PC-3 (cell line): ENCODE results near the gene RNF41. TPM values are rescaled to one million over a fixed set of nuclear protein-coding genes. Genes with fewer than 3 reads are reported as not detected.

ENCODE experiments used
- ATAC-seq: fragments of 200-7000 bp; cut with Tn5 transposase; 2 replicates; pipeline ENCODE4 v1.9.1; 2020; ENCODE audit warnings: mild to moderate bottlenecking, moderate library complexity
- BruUV-seq: library from RNA; stranded (reverse); fragments of 400-500 nt; replicated peaks from 2 replicates; lab custom pipeline; 2021; lab: Mats Ljungman, UMichigan
- CTCF ChIA-PET: fragments of 300-600 bp; sonication (Branson Sonifier 250); formaldehyde crosslinking; loops from one replicate; lab custom pipeline; 2022; ENCODE audit warnings: antibody characterized with exemption; lab: Charles Lee
- POLR2A ChIA-PET: fragments of 300-600 bp; sonication (Branson Sonifier 250); formaldehyde crosslinking; loops from one replicate; lab custom pipeline; 2022; ENCODE audit warnings: antibody characterized with exemption; ENCODE audit not compliant: unreplicated experiment; lab: Charles Lee
- DNase-seq: peaks from one replicate; pipeline ENCODE4 v3.0.0-alpha.2; 2015
- H2AFZ ChIP-seq: fragments of 300-600 bp; sonication (generic); 2 replicates; pipeline ENCODE4 v1.6.0; 2016; ENCODE audit warnings: antibody characterized with exemption, low read length
- H3F3A ChIP-seq: fragments of 300-600 bp; sonication (generic); one replicate; pipeline ENCODE4 v1.6.0; 2017; ENCODE audit warnings: antibody characterized with exemption, low read length, control low read depth, mild to moderate bottlenecking; ENCODE audit not compliant: unreplicated experiment
- H3K27ac ChIP-seq: fragments of 300-600 bp; sonication (generic); 2 replicates; pipeline ENCODE4 v1.5.1; 2016; ENCODE audit warnings: mild to moderate bottlenecking, low read length
- H3K27me3 ChIP-seq: fragments of 300-600 bp; sonication (generic); 2 replicates; pipeline ENCODE4 v1.6.1; 2016; ENCODE audit warnings: low read length, mixed read lengths
- H3K36me3 ChIP-seq: fragments of 300-600 bp; sonication (generic); 2 replicates; pipeline ENCODE4 v1.6.1; 2016; ENCODE audit warnings: low read depth, mixed run types, low read length, mixed read lengths
- H3K4me1 ChIP-seq: fragments of 300-600 bp; sonication (generic); 2 replicates; pipeline ENCODE4 v1.5.1; 2016; ENCODE audit warnings: low read length; ENCODE audit not compliant: insufficient read depth
- H3K4me2 ChIP-seq: fragments of 300-600 bp; sonication (generic); 2 replicates; pipeline ENCODE4 v1.6.0; 2016; ENCODE audit warnings: low read length
- H3K4me3 ChIP-seq: fragments of 300-600 bp; sonication (generic); 2 replicates; pipeline ENCODE4 v1.5.1; 2016; ENCODE audit warnings: mild to moderate bottlenecking, low read length, mixed read lengths
- H3K79me2 ChIP-seq: fragments of 300-600 bp; sonication (generic); 2 replicates; pipeline ENCODE4 v1.6.1; 2017; ENCODE audit warnings: low read length, mixed read lengths
- H3K9ac ChIP-seq: fragments of 300-600 bp; sonication (generic); 2 replicates; pipeline ENCODE4 v1.6.0; 2016; ENCODE audit warnings: mild to moderate bottlenecking, low read length
- H3K9me2 ChIP-seq: fragments of 300-600 bp; sonication (generic); replicated peaks from 2 replicates; pipeline ENCODE4 v1.6.1; 2016; ENCODE audit warnings: mixed run types, low read length, mixed read lengths
- H3K9me3 ChIP-seq: fragments of 300-600 bp; sonication (generic); 2 replicates; pipeline ENCODE4 v1.6.1; 2016; ENCODE audit warnings: low read length, mixed read lengths
- H4K20me1 ChIP-seq: fragments of 300-600 bp; sonication (generic); 2 replicates; pipeline ENCODE4 v1.6.1; 2016; ENCODE audit warnings: low read length, mixed read lengths
- CTCF ChIP-seq: fragments of 300-600 bp; sonication (generic); conservative IDR thresholded peaks from 2 replicates; pipeline ENCODE4 v1.5.1; 2017; ENCODE audit warnings: antibody characterized with exemption, low read depth, mild to moderate bottlenecking, low read length
- EZH2 ChIP-seq: fragments of 300-600 bp; sonication (generic); IDR thresholded peaks from one replicate; pipeline ENCODE4 v1.6.1; 2017; ENCODE audit warnings: antibody characterized with exemption, mild to moderate bottlenecking, low read length; ENCODE audit not compliant: unreplicated experiment
- EZH2phosphoT487 ChIP-seq: fragments of 300-600 bp; sonication (generic); IDR thresholded peaks from 2 replicates; pipeline ENCODE4 v1.6.1; 2018; ENCODE audit warnings: mild to moderate bottlenecking, antibody characterized with exemption, low read length, borderline replicate concordance
- intact Hi-C: fragments of 100-400 bp; cut with micrococcal nuclease; formaldehyde crosslinking; loops from 2 replicates; pipeline ENCODE4 v1.9.0; 2023
- total RNA-seq: library from RNA; depleted of rRNA; stranded (reverse); fragments of >200 nt; gene quantifications from 2 replicates; pipeline ENCODE4 v1.2.3, GENCODE V29; 2014; rRNA removed

The RNF41 gene
- total RNA-seq, 1 experiment from 2014 or later = 52.1 TPM

- H3K79me2 ChIP-seq = peaks cover 12% of the 10 kb centered on the region
- H3K4me2 ChIP-seq = peak overlapping the region; percentile 99
- H3K9me2 ChIP-seq = no peaks in the 10 kb centered on the region
- peaks cover 3% of the 10 kb centered on the region for H3F3A ChIP-seq
- intact Hi-C loops = loop anchor here (1.0 kb wide), 1 partner anchor 27 kb away; no protein-coding TSS in a partner anchor
- POLR2A ChIA-PET = no interaction called here
- TF ChIP-seq CTCF = no peak
- no peak for TF ChIP-seq EZH2
- no peak for TF ChIP-seq EZH2phosphoT487
- H3K27ac ChIP-seq = no peak overlapping the region
- no peaks in the 10 kb centered on the region for H3K9me3 ChIP-seq
- H3K4me1 ChIP-seq = peaks cover 24% of the 10 kb centered on the region
- peak overlapping the region; percentile 80 for H2AFZ ChIP-seq
- H3K27me3 ChIP-seq = no peaks in the 10 kb centered on the region
- DNase-seq = no peak
- H3K9ac ChIP-seq = peak overlapping the region; percentile 79
- CTCF ChIA-PET = no interaction called here
- BruUV-seq = TSS peak; percentile 70
- ATAC-seq = no peak
- peak overlapping the region; percentile 84 for H3K4me3 ChIP-seq
- H4K20me1 ChIP-seq = no peaks in the 10 kb centered on the region
- no peaks in the 10 kb centered on the region; the same call in 1 of the 2 replicates for H3K36me3 ChIP-seq
These were observed 68.7 kb downstream of the RNF41 start for GRCh38 chr12:56152756-56153677.

Other genes with a start within 250 kb of the RNF41 start
- gene RAB5B, start 247.8 kb downstream of the RNF41 start, total RNA-seq = 48.8 and 50.6 TPM in 2 replicates
- 18.0 and 33.9 TPM in 2 replicates for gene SUOX, start 224.6 kb downstream of the RNF41 start, total RNA-seq
- 1.0 and 2.8 TPM in 2 replicates for gene IKZF4, start 200.9 kb downstream of the RNF41 start, total RNA-seq
- gene RPS26, start 180.0 kb downstream of the RNF41 start, total RNA-seq = 183 and 320 TPM in 2 replicates
- gene ERBB3, start 141.8 kb downstream of the RNF41 start, total RNA-seq = 28.0 and 40.6 TPM in 2 replicates
- gene PA2G4, start 117.4 kb downstream of the RNF41 start, total RNA-seq = 391 and 406 TPM in 2 replicates
- 3,106 and 3,551 TPM in 2 replicates for gene RPL41, start 105.3 kb downstream of the RNF41 start, total RNA-seq
- 4.8 and 5.6 TPM in 2 replicates for gene ZC3H10, start 103.7 kb downstream of the RNF41 start, total RNA-seq
- 120 and 176 TPM in 2 replicates for gene ESYT1, start 93.7 kb downstream of the RNF41 start, total RNA-seq
- 153 and 178 TPM in 2 replicates for gene MYL6B, start 69.3 kb downstream of the RNF41 start, total RNA-seq
- 1,385 and 1,597 TPM in 2 replicates for gene MYL6, start 63.6 kb downstream of the RNF41 start, total RNA-seq
- gene SMARCC2, start 32.4 kb downstream of the RNF41 start, total RNA-seq = 38.4 and 39.4 TPM in 2 replicates
- gene NABP2, start 2.4 kb upstream of the RNF41 start, total RNA-seq = 91.6 and 98.6 TPM in 2 replicates
- gene SLC39A5, start 8.1 kb upstream of the RNF41 start, total RNA-seq = 0.18 TPM in 1 of 2 replicates, not detected in the other
- 19.1 and 26.7 TPM in 2 replicates for gene ANKRD52, start 36.5 kb upstream of the RNF41 start, total RNA-seq
- 9.2 and 9.8 TPM in 2 replicates for gene COQ10A, start 45.0 kb upstream of the RNF41 start, total RNA-seq
- 182 and 199 TPM in 2 replicates for gene CS, start 78.4 kb upstream of the RNF41 start, total RNA-seq
- gene CNPY2, start 94.1 kb upstream of the RNF41 start, total RNA-seq = 109 and 162 TPM in 2 replicates
- 15.3 and 27.1 TPM in 2 replicates for gene PAN2, start 112.1 kb upstream of the RNF41 start, total RNA-seq
- 17.5 and 18.2 TPM in 2 replicates for gene IL23A, start 117.0 kb upstream of the RNF41 start, total RNA-seq
- 68.8 and 73.1 TPM in 2 replicates for gene STAT2, start 138.2 kb upstream of the RNF41 start, total RNA-seq
- gene APOF, start 140.9 kb upstream of the RNF41 start, total RNA-seq = not detected in 2 replicates
- 26.5 and 29.5 TPM in 2 replicates for gene TIMELESS, start 227.5 kb upstream of the RNF41 start, total RNA-seq
- gene MIP, start 232.7 kb upstream of the RNF41 start, total RNA-seq = not detected in 2 replicates
- gene SPRYD4, start 246.7 kb upstream of the RNF41 start, total RNA-seq = 3.4 and 3.7 TPM in 2 replicates